ENCODE data around the gene ALDH3B2. TPM values are rescaled to one million over a fixed set of nuclear protein-coding genes. Genes with fewer than 3 reads are reported as not detected.
"Not testable (repeated sequence)": the region's sequence is repeated elsewhere in the genome, so short reads cannot be mapped to it uniquely, and the experiment has no call there.

Gene ALDH3B2
- total and polyA plus RNA-seq, 2 donors = 0.57 to 11.1 TPM

GRCh38 chr11:67665541-67666302 lies 8.7 kb downstream of the ALDH3B2 start:
- Histone ChIP-seq H3K27ac (ENCODE audit: low read depth in 1 of 2, low read length in 1 of 2) (no peak overlapping the region), H3K4me1 (ENCODE audit: control insufficient read depth in 2 of 2, insufficient read depth in 2 of 2, low read length in 2 of 2) (peaks cover 14 to 40% of the 10 kb centered on the region in 2 donors), H3K27me3 (ENCODE audit: control insufficient read depth in 2 of 2, insufficient read depth in 1 of 2, low read length in 1 of 2) (no peaks in the 10 kb centered on the region), H3K9me3 (ENCODE audit: control insufficient read depth in 2 of 2, insufficient read depth in 1 of 2, low read length in 1 of 2) (no peaks in the 10 kb centered on the region), H3K4me3 (ENCODE audit: low read length in 2 of 2) (no peak overlapping the region), H3K36me3 (ENCODE audit: control insufficient read depth in 2 of 2, insufficient read depth in 2 of 2, low read length in 1 of 2) (no peaks in the 10 kb centered on the region)
- WGBS = 89% methylated on average over 24 of the region's 24 CpGs
- DNase-seq (ENCODE audit: low read depth in 6 of 9, low spot score in 9 of 9) = no peak

DNA sequence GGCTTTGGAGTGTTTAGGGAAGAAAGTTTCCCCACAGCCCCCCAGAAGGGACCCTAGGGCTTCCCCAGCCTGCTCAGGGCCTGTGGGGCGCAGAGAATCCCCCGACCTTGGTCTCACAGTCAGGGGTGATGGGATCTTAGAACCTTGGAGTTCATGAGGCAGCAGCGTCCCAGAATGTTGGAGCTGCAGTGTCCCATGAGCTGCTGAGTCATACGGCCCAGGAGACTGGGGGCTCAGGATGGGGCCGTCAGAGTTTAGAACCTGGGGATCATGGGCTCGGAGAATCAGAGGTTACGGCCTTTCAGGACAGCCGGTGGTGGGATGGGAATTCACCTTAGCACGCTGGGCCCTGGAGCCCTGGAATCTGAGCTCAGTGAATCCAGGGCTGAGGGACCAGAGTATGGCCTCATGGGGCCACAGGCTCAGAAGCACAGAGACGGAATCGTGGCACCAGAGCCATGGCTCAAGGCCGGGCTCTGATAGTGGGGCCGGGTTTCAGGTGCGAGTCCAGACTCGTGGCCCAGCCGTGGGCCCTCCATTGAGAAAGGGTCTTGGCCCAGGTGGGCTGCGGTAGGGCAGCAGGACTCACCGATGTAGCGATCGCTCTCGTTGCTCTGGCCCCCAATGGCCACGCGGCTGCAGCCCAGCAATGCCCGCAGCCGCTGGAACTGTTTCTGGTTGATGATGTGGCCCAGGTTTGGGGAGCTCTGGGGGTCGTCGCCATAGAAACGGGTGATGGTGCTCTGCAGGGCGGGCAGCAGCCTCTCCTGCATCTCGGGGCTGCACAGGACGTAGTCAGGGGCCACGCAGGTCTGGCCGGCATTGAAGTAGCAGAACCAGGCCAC lies 9.5 kb downstream of the ALDH3B2 start:
- Histone ChIP-seq H3K4me1 (ENCODE audit: control insufficient read depth in 2 of 2, insufficient read depth in 2 of 2, low read length in 2 of 2) (peaks cover 14 to 40% of the 10 kb centered on the region in 2 donors), H3K9me3 (ENCODE audit: control insufficient read depth in 2 of 2, insufficient read depth in 1 of 2, low read length in 1 of 2) (no peaks in the 10 kb centered on the region), H3K4me3 (ENCODE audit: low read length in 2 of 2) (no peak overlapping the region), H3K27me3 (ENCODE audit: control insufficient read depth in 2 of 2, insufficient read depth in 1 of 2, low read length in 1 of 2) (no peaks in the 10 kb centered on the region), H3K27ac (ENCODE audit: low read depth in 1 of 2, low read length in 1 of 2) (no peak overlapping the region), H3K36me3 (ENCODE audit: control insufficient read depth in 2 of 2, insufficient read depth in 2 of 2, low read length in 1 of 2) (no peaks in the 10 kb centered on the region)
- no peak for DNase-seq (ENCODE audit: low read depth in 6 of 9, low spot score in 9 of 9)
- WGBS = 95% methylated on average over 33 of the region's 33 CpGs

DNA sequence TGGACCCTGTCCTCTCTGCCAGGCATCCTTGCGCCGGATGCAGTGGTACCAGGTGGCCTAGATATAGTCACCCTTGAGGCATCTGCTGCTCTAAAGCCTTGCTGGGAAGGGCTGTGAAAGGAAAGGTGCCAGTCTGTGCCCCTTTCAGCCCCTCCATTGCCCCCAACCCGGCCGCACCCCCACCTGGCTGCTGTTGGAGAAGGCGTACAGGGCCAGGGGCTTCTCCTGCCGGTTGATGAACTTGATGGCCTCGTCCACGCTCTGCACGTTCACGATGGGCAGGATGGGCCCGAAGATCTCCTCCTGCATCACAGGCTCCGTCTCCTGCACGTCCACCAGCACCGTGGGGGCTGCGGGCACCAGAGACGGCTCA lies 10.2 kb downstream of the ALDH3B2 start:
- Histone ChIP-seq H3K9me3 (ENCODE audit: control insufficient read depth in 2 of 2, insufficient read depth in 1 of 2, low read length in 1 of 2) (no peaks in the 10 kb centered on the region), H3K36me3 (ENCODE audit: control insufficient read depth in 2 of 2, insufficient read depth in 2 of 2, low read length in 1 of 2) (no peaks in the 10 kb centered on the region), H3K4me3 (ENCODE audit: low read length in 2 of 2) (no peak overlapping the region), H3K4me1 (ENCODE audit: control insufficient read depth in 2 of 2, insufficient read depth in 2 of 2, low read length in 2 of 2) (peaks cover 14 to 40% of the 10 kb centered on the region in 2 donors), H3K27ac (ENCODE audit: low read depth in 1 of 2, low read length in 1 of 2) (no peak overlapping the region), H3K27me3 (ENCODE audit: control insufficient read depth in 2 of 2, insufficient read depth in 1 of 2, low read length in 1 of 2) (no peaks in the 10 kb centered on the region)
- WGBS = 97% methylated on average over 16 of the region's 16 CpGs
- DNase-seq (ENCODE audit: low read depth in 6 of 9, low spot score in 9 of 9) = no peak

- no peaks in the 10 kb centered on the region for H3K9me3 ChIP-seq (ENCODE audit: control insufficient read depth in 2 of 2, insufficient read depth in 1 of 2, low read length in 1 of 2)
- WGBS = 98% methylated on average over 22 of the region's 22 CpGs
Measured at GRCh38 chr11:67663532-67664212, 10.8 kb downstream of the ALDH3B2 start.

GRCh38 chr11:67662835-67663531 lies 11.4 kb downstream of the ALDH3B2 start:
- no peak overlapping the region for H3K27ac ChIP-seq (ENCODE audit: low read depth in 1 of 2, low read length in 1 of 2)
- H3K36me3 ChIP-seq (ENCODE audit: control insufficient read depth in 2 of 2, insufficient read depth in 2 of 2, low read length in 1 of 2) = no peaks in the 10 kb centered on the region
- H3K4me3 ChIP-seq (ENCODE audit: low read length in 2 of 2) = no peak overlapping the region
- H3K4me1 ChIP-seq (ENCODE audit: control insufficient read depth in 2 of 2, insufficient read depth in 2 of 2, low read length in 2 of 2) = peaks cover 9 to 40% of the 10 kb centered on the region in 2 donors
- DNase-seq (ENCODE audit: low read depth in 6 of 9, low spot score in 9 of 9) = no peak
- WGBS = 91% methylated on average over 19 of the region's 19 CpGs
- no peaks in the 10 kb centered on the region for H3K27me3 ChIP-seq (ENCODE audit: control insufficient read depth in 2 of 2, insufficient read depth in 1 of 2, low read length in 1 of 2)
- H3K9me3 ChIP-seq (ENCODE audit: control insufficient read depth in 2 of 2, insufficient read depth in 1 of 2, low read length in 1 of 2) = no peaks in the 10 kb centered on the region

More at GRCh38 chr11:67663532-67664212, 10.8 kb downstream of the ALDH3B2 start:
- Histone ChIP-seq H3K36me3 (ENCODE audit: control insufficient read depth in 2 of 2, insufficient read depth in 2 of 2, low read length in 1 of 2) (no peaks in the 10 kb centered on the region), H3K4me3 (ENCODE audit: low read length in 2 of 2) (no peak overlapping the region), H3K27me3 (ENCODE audit: control insufficient read depth in 2 of 2, insufficient read depth in 1 of 2, low read length in 1 of 2) (no peaks in the 10 kb centered on the region), H3K27ac (ENCODE audit: low read depth in 1 of 2, low read length in 1 of 2) (no peak overlapping the region), H3K4me1 (ENCODE audit: control insufficient read depth in 2 of 2, insufficient read depth in 2 of 2, low read length in 2 of 2) (peaks cover 14 to 44% of the 10 kb centered on the region in 2 donors)
- DNase-seq (ENCODE audit: low read depth in 6 of 9, low spot score in 9 of 9) = no peak

DNA sequence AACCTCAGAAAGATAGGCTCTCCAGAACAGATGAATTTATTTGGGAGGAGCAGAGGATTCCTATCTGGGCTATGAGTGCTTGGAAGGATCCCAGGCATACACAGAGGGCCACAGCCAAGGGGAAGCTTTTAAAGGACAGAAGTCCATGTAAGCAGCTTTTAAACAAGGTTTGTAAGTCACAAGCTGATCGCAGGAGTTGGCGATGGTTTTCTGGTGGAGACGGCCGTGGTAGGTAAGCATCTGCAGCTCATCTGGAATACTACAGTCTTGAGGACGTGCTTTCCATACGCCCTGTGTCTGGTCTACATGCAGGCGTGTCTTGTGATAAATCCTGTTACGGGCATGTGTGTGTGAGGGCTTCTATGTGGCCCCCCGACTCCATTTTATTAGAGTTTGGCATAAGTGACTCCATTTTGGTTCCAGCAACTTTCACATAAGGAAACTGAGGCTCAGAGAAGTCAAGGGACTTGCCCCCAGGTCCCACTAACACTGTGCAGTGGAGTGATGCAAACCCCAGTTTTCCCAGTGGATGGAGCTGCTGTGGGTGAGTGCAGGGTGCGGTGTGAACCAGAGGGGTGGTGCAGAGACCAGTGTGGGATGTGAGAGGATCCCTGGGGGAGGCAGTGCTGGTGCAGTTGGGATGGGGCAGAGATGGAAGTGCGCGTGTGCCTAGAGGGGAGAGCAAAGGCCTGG lies 12.1 kb downstream of the ALDH3B2 start:
- DNase-seq (ENCODE audit: low read depth in 6 of 9, low spot score in 9 of 9) = no peak
- WGBS = 98% methylated on average over 12 of the region's 12 CpGs

DNA sequence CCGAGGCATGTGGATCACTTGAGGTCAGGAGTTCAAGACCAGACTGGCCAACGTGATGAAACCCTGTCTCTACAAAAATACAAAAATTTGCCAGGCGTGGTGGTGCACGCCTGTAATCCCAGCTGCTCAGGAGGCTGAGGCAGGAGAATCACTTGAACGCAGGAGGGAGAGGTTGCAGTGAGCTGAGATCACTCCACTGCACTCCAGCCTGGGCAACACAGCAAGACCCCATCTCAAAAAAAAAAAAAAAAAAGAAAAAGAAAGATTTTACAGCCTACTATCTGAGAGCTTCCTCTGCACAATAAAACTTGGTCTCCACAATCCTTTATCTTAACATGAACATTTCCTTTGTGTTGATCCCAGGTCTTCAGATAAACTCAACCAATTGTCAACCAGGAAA lies 13.7 kb downstream of the ALDH3B2 start:
- WGBS = 94% methylated on average over 5 of the region's 5 CpGs
- not testable (repeated sequence) for H3K27me3 ChIP-seq (ENCODE audit: control insufficient read depth in 2 of 2, insufficient read depth in 1 of 2, low read length in 1 of 2); H3K4me3 ChIP-seq (ENCODE audit: low read length in 2 of 2); H3K27ac ChIP-seq (ENCODE audit: low read depth in 1 of 2, low read length in 1 of 2); H3K36me3 ChIP-seq (ENCODE audit: control insufficient read depth in 2 of 2, insufficient read depth in 2 of 2, low read length in 1 of 2); DNase-seq (ENCODE audit: low read depth in 6 of 9, low spot score in 9 of 9)
- Histone ChIP-seq H3K4me1 (ENCODE audit: control insufficient read depth in 2 of 2, insufficient read depth in 2 of 2, low read length in 2 of 2) (peaks cover 0 to 18% of the 10 kb centered on the region in 2 donors), H3K9me3 (ENCODE audit: control insufficient read depth in 2 of 2, insufficient read depth in 1 of 2, low read length in 1 of 2) (peaks cover 0 to 11% of the 10 kb centered on the region in 2 donors)

More for the DNA sequence above, 12.1 kb downstream of the ALDH3B2 start:
- Histone ChIP-seq H3K36me3 (ENCODE audit: control insufficient read depth in 2 of 2, insufficient read depth in 2 of 2, low read length in 1 of 2) (no peaks in the 10 kb centered on the region), H3K27ac (ENCODE audit: low read depth in 1 of 2, low read length in 1 of 2) (no peak overlapping the region), H3K27me3 (ENCODE audit: control insufficient read depth in 2 of 2, insufficient read depth in 1 of 2, low read length in 1 of 2) (no peaks in the 10 kb centered on the region), H3K4me3 (ENCODE audit: low read length in 2 of 2) (no peak overlapping the region), H3K4me1 (ENCODE audit: control insufficient read depth in 2 of 2, insufficient read depth in 2 of 2, low read length in 2 of 2) (peaks cover 2 to 34% of the 10 kb centered on the region in 2 donors), H3K9me3 (ENCODE audit: control insufficient read depth in 2 of 2, insufficient read depth in 1 of 2, low read length in 1 of 2) (no peaks in the 10 kb centered on the region)

- not testable (repeated sequence) for H3K36me3 ChIP-seq (ENCODE audit: control insufficient read depth in 2 of 2, insufficient read depth in 2 of 2, low read length in 1 of 2); H3K4me3 ChIP-seq (ENCODE audit: low read length in 2 of 2); DNase-seq (ENCODE audit: low read depth in 6 of 9, low spot score in 9 of 9); H3K27ac ChIP-seq (ENCODE audit: low read depth in 1 of 2, low read length in 1 of 2); H3K27me3 ChIP-seq (ENCODE audit: control insufficient read depth in 2 of 2, insufficient read depth in 1 of 2, low read length in 1 of 2)
- WGBS = 75% methylated on average over 5 of the region's 5 CpGs
- H3K4me1 ChIP-seq (ENCODE audit: control insufficient read depth in 2 of 2, insufficient read depth in 2 of 2, low read length in 2 of 2) = peaks cover 0 to 15% of the 10 kb centered on the region in 2 donors
- H3K9me3 ChIP-seq (ENCODE audit: control insufficient read depth in 2 of 2, insufficient read depth in 1 of 2, low read length in 1 of 2) = peaks cover 0 to 13% of the 10 kb centered on the region in 2 donors
Measured at GRCh38 chr11:67659651-67660165, 14.7 kb downstream of the ALDH3B2 start.
